ENCODE results near the gene CCDC102A. TPM values are rescaled to one million over a fixed set of nuclear protein-coding genes. Genes with fewer than 3 reads are reported as not detected.
A peak's percentile ranks its signal among the peaks of the same experiment; 100 is the strongest.
"Not testable (repeated sequence)": the region's sequence is repeated elsewhere in the genome, so short reads cannot be mapped to it uniquely, and the experiment has no call there.

The CCDC102A gene
- total and polyA plus RNA-seq, 2 donors: 6.8 to 8.7 TPM

GRCh38 chr16:57559072-57559790, 22.9 kb upstream of the CCDC102A start:
- 97% methylated on average over 4 of the region's 4 CpGs for WGBS

GRCh38 chr16:57556941-57557541, 20.7 kb upstream of the CCDC102A start:
- WGBS: 77% methylated on average over 8 of the region's 8 CpGs
- H3K4me1 ChIP-seq (ENCODE audit: control insufficient read depth in 2 of 2, insufficient read depth in 2 of 2, low read length in 2 of 2): peaks cover 0 to 9% of the 10 kb centered on the region in 2 donors
- no peak overlapping the region for H3K27ac ChIP-seq (ENCODE audit: low read depth in 1 of 2, low read length in 1 of 2)
- no peaks in the 10 kb centered on the region for H3K36me3 ChIP-seq (ENCODE audit: control insufficient read depth in 2 of 2, insufficient read depth in 2 of 2, low read length in 1 of 2)
- DNase-seq (ENCODE audit: low read depth in 6 of 9, low spot score in 9 of 9): no peak
- no peak overlapping the region for H3K4me3 ChIP-seq (ENCODE audit: low read length in 2 of 2)
- H3K9me3 ChIP-seq (ENCODE audit: control insufficient read depth in 2 of 2, insufficient read depth in 1 of 2, low read length in 1 of 2): peaks cover 1 to 10% of the 10 kb centered on the region in 2 donors
- H3K27me3 ChIP-seq (ENCODE audit: control insufficient read depth in 2 of 2, insufficient read depth in 1 of 2, low read length in 1 of 2): no peaks in the 10 kb centered on the region

More at GRCh38 chr16:57559072-57559790, 22.9 kb upstream of the CCDC102A start:
- no peaks in the 10 kb centered on the region for H3K27me3 ChIP-seq (ENCODE audit: control insufficient read depth in 2 of 2, insufficient read depth in 1 of 2, low read length in 1 of 2)
- no peak overlapping the region for H3K4me3 ChIP-seq (ENCODE audit: low read length in 2 of 2)
- DNase-seq (ENCODE audit: low read depth in 6 of 9, low spot score in 9 of 9): no peak
- H3K27ac ChIP-seq (ENCODE audit: low read depth in 1 of 2, low read length in 1 of 2): no peak overlapping the region
- peaks cover 0 to 4% of the 10 kb centered on the region in 2 donors for H3K4me1 ChIP-seq (ENCODE audit: control insufficient read depth in 2 of 2, insufficient read depth in 2 of 2, low read length in 2 of 2)
- peaks cover 1 to 10% of the 10 kb centered on the region in 2 donors for H3K9me3 ChIP-seq (ENCODE audit: control insufficient read depth in 2 of 2, insufficient read depth in 1 of 2, low read length in 1 of 2)
- H3K36me3 ChIP-seq (ENCODE audit: control insufficient read depth in 2 of 2, insufficient read depth in 2 of 2, low read length in 1 of 2): no peaks in the 10 kb centered on the region

- WGBS: 98% methylated on average over 3 of the region's 3 CpGs
- Histone ChIP-seq H3K27ac (ENCODE audit: low read depth in 1 of 2, low read length in 1 of 2) (no peak overlapping the region), H3K36me3 (ENCODE audit: control insufficient read depth in 2 of 2, insufficient read depth in 2 of 2, low read length in 1 of 2) (no peaks in the 10 kb centered on the region), H3K4me1 (ENCODE audit: control insufficient read depth in 2 of 2, insufficient read depth in 2 of 2, low read length in 2 of 2) (peaks cover 0 to 10% of the 10 kb centered on the region in 2 donors), H3K9me3 (ENCODE audit: control insufficient read depth in 2 of 2, insufficient read depth in 1 of 2, low read length in 1 of 2) (peaks cover 0 to 1% of the 10 kb centered on the region in 2 donors), H3K27me3 (ENCODE audit: control insufficient read depth in 2 of 2, insufficient read depth in 1 of 2, low read length in 1 of 2) (no peaks in the 10 kb centered on the region), H3K4me3 (ENCODE audit: low read length in 2 of 2) (no peak overlapping the region)
- no peak for DNase-seq (ENCODE audit: low read depth in 6 of 9, low spot score in 9 of 9)
Measured at GRCh38 chr16:57555831-57556230, 19.5 kb upstream of the CCDC102A start.

GRCh38 chr16:57551057-57551456, 14.7 kb upstream of the CCDC102A start:
- H3K4me3 ChIP-seq (ENCODE audit: low read length in 2 of 2): no peak overlapping the region
- WGBS: 58% methylated on average over 3 of the region's 3 CpGs
- no peaks in the 10 kb centered on the region for H3K9me3 ChIP-seq (ENCODE audit: control insufficient read depth in 2 of 2, insufficient read depth in 1 of 2, low read length in 1 of 2)
- no peaks in the 10 kb centered on the region for H3K36me3 ChIP-seq (ENCODE audit: control insufficient read depth in 2 of 2, insufficient read depth in 2 of 2, low read length in 1 of 2)
- H3K27ac ChIP-seq (ENCODE audit: low read depth in 1 of 2, low read length in 1 of 2): no peak overlapping the region
- peaks cover 0 to 11% of the 10 kb centered on the region in 2 donors for H3K4me1 ChIP-seq (ENCODE audit: control insufficient read depth in 2 of 2, insufficient read depth in 2 of 2, low read length in 2 of 2)
- DNase-seq (ENCODE audit: low read depth in 6 of 9, low spot score in 9 of 9): peak in 1 of 9 donors; percentile 68
- no peaks in the 10 kb centered on the region for H3K27me3 ChIP-seq (ENCODE audit: control insufficient read depth in 2 of 2, insufficient read depth in 1 of 2, low read length in 1 of 2)

GRCh38 chr16:57549730-57550129, 13.4 kb upstream of the CCDC102A start:
- Histone ChIP-seq H3K27me3 (ENCODE audit: control insufficient read depth in 2 of 2, insufficient read depth in 1 of 2, low read length in 1 of 2) (no peaks in the 10 kb centered on the region), H3K27ac (ENCODE audit: low read depth in 1 of 2, low read length in 1 of 2) (no peak overlapping the region), H3K9me3 (ENCODE audit: control insufficient read depth in 2 of 2, insufficient read depth in 1 of 2, low read length in 1 of 2) (no peaks in the 10 kb centered on the region), H3K36me3 (ENCODE audit: control insufficient read depth in 2 of 2, insufficient read depth in 2 of 2, low read length in 1 of 2) (no peaks in the 10 kb centered on the region), H3K4me1 (ENCODE audit: control insufficient read depth in 2 of 2, insufficient read depth in 2 of 2, low read length in 2 of 2) (peaks cover 0 to 14% of the 10 kb centered on the region in 2 donors), H3K4me3 (ENCODE audit: low read length in 2 of 2) (no peak overlapping the region)
- DNase-seq (ENCODE audit: low read depth in 6 of 9, low spot score in 9 of 9): no peak

GRCh38 chr16:57548408-57548807, 12.0 kb upstream of the CCDC102A start:
- Histone ChIP-seq H3K4me1 (ENCODE audit: control insufficient read depth in 2 of 2, insufficient read depth in 2 of 2, low read length in 2 of 2) (peaks cover 7 to 27% of the 10 kb centered on the region in 2 donors), H3K27ac (ENCODE audit: low read depth in 1 of 2, low read length in 1 of 2) (no peak overlapping the region), H3K4me3 (ENCODE audit: low read length in 2 of 2) (no peak overlapping the region), H3K36me3 (ENCODE audit: control insufficient read depth in 2 of 2, insufficient read depth in 2 of 2, low read length in 1 of 2) (no peaks in the 10 kb centered on the region), H3K9me3 (ENCODE audit: control insufficient read depth in 2 of 2, insufficient read depth in 1 of 2, low read length in 1 of 2) (no peaks in the 10 kb centered on the region), H3K27me3 (ENCODE audit: control insufficient read depth in 2 of 2, insufficient read depth in 1 of 2, low read length in 1 of 2) (no peaks in the 10 kb centered on the region)
- WGBS: 83% methylated on average over 4 of the region's 4 CpGs
- DNase-seq (ENCODE audit: low read depth in 6 of 9, low spot score in 9 of 9): no peak

GRCh38 chr16:57547524-57547923, 11.2 kb upstream of the CCDC102A start:
- WGBS: 95% methylated on average over 12 of the region's 12 CpGs
- not testable (repeated sequence) for H3K27ac ChIP-seq (ENCODE audit: low read depth in 1 of 2, low read length in 1 of 2); H3K36me3 ChIP-seq (ENCODE audit: control insufficient read depth in 2 of 2, insufficient read depth in 2 of 2, low read length in 1 of 2); H3K27me3 ChIP-seq (ENCODE audit: control insufficient read depth in 2 of 2, insufficient read depth in 1 of 2, low read length in 1 of 2); H3K4me3 ChIP-seq (ENCODE audit: low read length in 2 of 2); DNase-seq (ENCODE audit: low read depth in 6 of 9, low spot score in 9 of 9); H3K9me3 ChIP-seq (ENCODE audit: control insufficient read depth in 2 of 2, insufficient read depth in 1 of 2, low read length in 1 of 2)
- H3K4me1 ChIP-seq (ENCODE audit: control insufficient read depth in 2 of 2, insufficient read depth in 2 of 2, low read length in 2 of 2): peaks cover 11 to 32% of the 10 kb centered on the region in 2 donors

- Histone ChIP-seq H3K27ac (ENCODE audit: low read depth in 1 of 2, low read length in 1 of 2) (no peak overlapping the region), H3K27me3 (ENCODE audit: control insufficient read depth in 2 of 2, insufficient read depth in 1 of 2, low read length in 1 of 2) (no peaks in the 10 kb centered on the region), H3K36me3 (ENCODE audit: control insufficient read depth in 2 of 2, insufficient read depth in 2 of 2, low read length in 1 of 2) (no peaks in the 10 kb centered on the region), H3K4me3 (ENCODE audit: low read length in 2 of 2) (no peak overlapping the region), H3K4me1 (ENCODE audit: control insufficient read depth in 2 of 2, insufficient read depth in 2 of 2, low read length in 2 of 2) (peaks cover 16 to 42% of the 10 kb centered on the region in 2 donors), H3K9me3 (ENCODE audit: control insufficient read depth in 2 of 2, insufficient read depth in 1 of 2, low read length in 1 of 2) (no peaks in the 10 kb centered on the region)
- peak in 1 of 9 donors; percentile 53 for DNase-seq (ENCODE audit: low read depth in 6 of 9, low spot score in 9 of 9)
- WGBS: 23% methylated on average over 4 of the region's 4 CpGs
Measured at GRCh38 chr16:57544124-57544653, 7.8 kb upstream of the CCDC102A start.

- 78% methylated on average over 4 of the region's 4 CpGs for WGBS
- no peak overlapping the region for H3K27ac ChIP-seq (ENCODE audit: low read depth in 1 of 2, low read length in 1 of 2)
- H3K27me3 ChIP-seq (ENCODE audit: control insufficient read depth in 2 of 2, insufficient read depth in 1 of 2, low read length in 1 of 2): peaks cover 0 to 4% of the 10 kb centered on the region in 2 donors
- no peak overlapping the region for H3K4me3 ChIP-seq (ENCODE audit: low read length in 2 of 2)
- H3K4me1 ChIP-seq (ENCODE audit: control insufficient read depth in 2 of 2, insufficient read depth in 2 of 2, low read length in 2 of 2): peaks cover 19 to 56% of the 10 kb centered on the region in 2 donors
- H3K9me3 ChIP-seq (ENCODE audit: control insufficient read depth in 2 of 2, insufficient read depth in 1 of 2, low read length in 1 of 2): no peaks in the 10 kb centered on the region
- no peaks in the 10 kb centered on the region for H3K36me3 ChIP-seq (ENCODE audit: control insufficient read depth in 2 of 2, insufficient read depth in 2 of 2, low read length in 1 of 2)
- no peak for DNase-seq (ENCODE audit: low read depth in 6 of 9, low spot score in 9 of 9)
Measured at GRCh38 chr16:57541754-57542435, 5.5 kb upstream of the CCDC102A start.

All from thymus (tissue), 11 donors.